IMR-90 (cell line): Measurements from ENCODE around the gene RAP1A. TPM values are rescaled to one million over a fixed set of nuclear protein-coding genes. Genes with fewer than 3 reads are reported as not detected.

ENCODE experiments used
- ATAC-seq: fragments of 200-7000 bp; cut with Tn5 transposase; 2 replicates; pipeline ENCODE4 v1.9.1; 2020; ENCODE audit warnings: low read depth, mild to moderate bottlenecking, moderate library complexity
- BruUV-seq: library from RNA; stranded (reverse); fragments of 400-500 nt; replicated peaks from 2 replicates; lab custom pipeline; 2021; lab: Mats Ljungman, UMichigan
- CTCF ChIA-PET: fragments of 300-600 bp; formaldehyde crosslinking; extraction: SDS; loops from one replicate; lab custom pipeline; 2021; ENCODE audit warnings: antibody characterized with exemption; lab: Yijun Ruan, JAX
- POLR2A ChIA-PET: fragments of 300-600 bp; sonication (Branson Sonifier 250); formaldehyde crosslinking; loops from one replicate; lab custom pipeline; 2022; ENCODE audit warnings: antibody characterized with exemption; ENCODE audit not compliant: unreplicated experiment; lab: Charles Lee
- DNase-seq: peaks from one replicate; pipeline ENCODE4 v3.0.0; 2013
- H2AFZ ChIP-seq: replicated peaks from 2 replicates; pipeline ENCODE3; 2013; ENCODE audit warnings: low read length, mild to moderate bottlenecking; ENCODE audit not compliant: poor library complexity
- H2AK5ac ChIP-seq: 2 replicates; pipeline ENCODE4 v1.6.1; 2013; ENCODE audit warnings: low read depth, low read length, inconsistent platforms
- H2AK9ac ChIP-seq: replicated peaks from 2 replicates; pipeline ENCODE3; 2013; ENCODE audit warnings: mild to moderate bottlenecking, low read depth, low read length, moderate library complexity; ENCODE audit not compliant: poor library complexity
- H2BK120ac ChIP-seq: 2 replicates; pipeline ENCODE4 v1.6.1; 2013; ENCODE audit warnings: low read depth, low read length, inconsistent platforms
- H2BK15ac ChIP-seq: 3 replicates; pipeline ENCODE4 v1.6.1; 2013; ENCODE audit warnings: low read depth, low read length, inconsistent platforms
- H2BK20ac ChIP-seq: 2 replicates; pipeline ENCODE4 v1.6.1; 2013; ENCODE audit warnings: low read depth, mild to moderate bottlenecking, inconsistent platforms, low read length, moderate library complexity
- H2BK5ac ChIP-seq: 2 replicates; pipeline ENCODE4 v1.6.1; 2013; ENCODE audit warnings: mild to moderate bottlenecking, low read depth, low read length, inconsistent platforms; ENCODE audit not compliant: poor library complexity, severe bottlenecking
- H3K14ac ChIP-seq: replicated peaks from 2 replicates; pipeline ENCODE4 v1.6.1; 2013; ENCODE audit warnings: low read depth, low read length, inconsistent platforms
- H3K18ac ChIP-seq: 2 replicates; pipeline ENCODE4 v1.6.1; 2013; ENCODE audit warnings: low read depth, low read length, control low read depth
- H3K23ac ChIP-seq: 2 replicates; pipeline ENCODE4 v1.6.1; 2013; ENCODE audit warnings: low read depth, low read length, inconsistent platforms
- H3K27ac ChIP-seq: 2 replicates; pipeline ENCODE4 v1.5.1; 2013; ENCODE audit warnings: mild to moderate bottlenecking, control low read depth, low read length; ENCODE audit not compliant: insufficient read depth
- H3K27me3 ChIP-seq: 2 replicates; pipeline ENCODE4 v1.6.1; 2013; ENCODE audit warnings: low read length; ENCODE audit not compliant: control insufficient read depth, insufficient read depth
- H3K36me3 ChIP-seq: 2 replicates; pipeline ENCODE4 v1.6.1; 2013; ENCODE audit warnings: low read length, mixed read lengths; ENCODE audit not compliant: control insufficient read depth, insufficient read depth
- H3K4ac ChIP-seq: 2 replicates; pipeline ENCODE4 v1.6.1; 2013; ENCODE audit warnings: low read depth, low read length, inconsistent platforms
- H3K4me1 ChIP-seq: 2 replicates; pipeline ENCODE4 v1.6.1; 2013; ENCODE audit warnings: low read length, mixed read lengths; ENCODE audit not compliant: control insufficient read depth, insufficient read depth
- H3K4me2 ChIP-seq: 2 replicates; pipeline ENCODE4 v1.6.1; 2013; ENCODE audit warnings: low read depth, mild to moderate bottlenecking, control low read depth, low read length, moderate library complexity
- H3K4me3 ChIP-seq: 2 replicates; pipeline ENCODE4 v1.5.1; 2013; ENCODE audit warnings: low read depth, mild to moderate bottlenecking, control low read depth, low read length, moderate library complexity; ENCODE audit not compliant: insufficient read depth
- H3K56ac ChIP-seq: 2 replicates; pipeline ENCODE4 v1.6.1; 2013; ENCODE audit warnings: low read length, inconsistent platforms; ENCODE audit not compliant: insufficient read depth; ENCODE audit errors: extremely low read depth
- H3K79me1 ChIP-seq, 2 experiments: 2 replicates each; pipeline ENCODE4 v1.6.1; 2013; ENCODE audit warnings: low read length in 2 of 2, inconsistent platforms in 1 of 2, low read depth in 1 of 2
- H3K9ac ChIP-seq: 2 replicates; pipeline ENCODE4 v1.6.1; 2013; ENCODE audit warnings: low read depth, low read length, control low read depth
- H3K9me1 ChIP-seq: 2 replicates; pipeline ENCODE4 v1.6.1; 2013; ENCODE audit warnings: low read length, inconsistent platforms; ENCODE audit not compliant: insufficient read depth
- H3K9me3 ChIP-seq: 2 replicates; pipeline ENCODE4 v1.6.1; 2013; ENCODE audit warnings: low read length; ENCODE audit not compliant: control insufficient read depth, insufficient read depth
- H4K20me1 ChIP-seq: 2 replicates; pipeline ENCODE4 v1.6.1; 2013; ENCODE audit warnings: low read length, inconsistent platforms; ENCODE audit not compliant: insufficient read depth
- H4K5ac ChIP-seq: 2 replicates; pipeline ENCODE4 v1.6.1; 2013; ENCODE audit warnings: mild to moderate bottlenecking, low read depth, low read length, control low read depth
- H4K8ac ChIP-seq, 2 experiments: 2 replicates each; pipeline ENCODE4 v1.6.1; 2013; ENCODE audit warnings: low read depth in 2 of 2, low read length in 2 of 2, control low read depth in 1 of 2, inconsistent platforms in 1 of 2
- H4K91ac ChIP-seq: 2 replicates; pipeline ENCODE4 v1.6.1; 2013; ENCODE audit warnings: low read depth, low read length, inconsistent platforms; ENCODE audit not compliant: insufficient read depth
- CEBPB ChIP-seq: IDR thresholded peaks from 2 replicates; pipeline ENCODE4 v1.6.1; 2012; ENCODE audit warnings: low read depth, low read length, improper control_type of control experiment
- CHD1 ChIP-seq: IDR thresholded peaks from 2 replicates; pipeline ENCODE4 v1.6.1; 2012; ENCODE audit warnings: low read depth, low read length, improper control_type of control experiment
- FOS ChIP-seq: fragments of 150-350 bp; IDR thresholded peaks from 2 replicates; pipeline ENCODE4 v1.6.1; 2016; ENCODE audit warnings: low read depth, low read length
- MAFK ChIP-seq: IDR thresholded peaks from 2 replicates; pipeline ENCODE4 v1.6.1; 2012; ENCODE audit warnings: low read depth, low read length, improper control_type of control experiment
- MAZ ChIP-seq: IDR thresholded peaks from 2 replicates; pipeline ENCODE4 v1.6.1; 2012; ENCODE audit warnings: low read depth, mild to moderate bottlenecking, low read length, improper control_type of control experiment, moderate library complexity, borderline replicate concordance
- NFE2L2 ChIP-seq: fragments of 150-350 bp; IDR thresholded peaks from 2 replicates; pipeline ENCODE4 v1.6.1; 2016; ENCODE audit warnings: low read depth, mild to moderate bottlenecking, low read length
- POLR2A ChIP-seq: IDR thresholded peaks from 2 replicates; pipeline ENCODE4 v1.6.1; 2012; ENCODE audit warnings: mild to moderate bottlenecking, low read depth, low read length
- RAD21 ChIP-seq: IDR thresholded peaks from 2 replicates; pipeline ENCODE4 v1.6.1; 2012; ENCODE audit warnings: low read length, improper control_type of control experiment
- RCOR1 ChIP-seq: IDR thresholded peaks from 2 replicates; pipeline ENCODE4 v1.6.1; 2012; ENCODE audit warnings: mild to moderate bottlenecking, low read length, improper control_type of control experiment; ENCODE audit not compliant: insufficient replicate concordance
- RFX5 ChIP-seq: IDR thresholded peaks from 2 replicates; pipeline ENCODE4 v1.8.0; 2012; ENCODE audit warnings: low read depth, mild to moderate bottlenecking, low read length, moderate library complexity
- SMC3 ChIP-seq: fragments of 150-350 bp; IDR thresholded peaks from 2 replicates; pipeline ENCODE4 v1.6.1; 2016; ENCODE audit warnings: low read depth, mild to moderate bottlenecking, antibody characterized with exemption, low read length, moderate library complexity
- dilution Hi-C: fragments of 300-500 bp; cut with HindIII; formaldehyde crosslinking; loops from one replicate; pipeline ENCODE4 v1.14.3; 2018; ENCODE audit warnings: low sequenced_read_pairs; ENCODE audit not compliant: unreplicated experiment
- in situ Hi-C: fragments of 300-500 bp; cut with MboI; formaldehyde crosslinking; loops from 3 replicates; pipeline ENCODE4 v1.14.3; 2019; ENCODE audit warnings: low sequenced_read_pairs, inconsistent platforms, mixed read lengths
- intact Hi-C: fragments of 100-400 bp; cut with micrococcal nuclease; formaldehyde crosslinking; loops from 2 replicates; pipeline ENCODE4 v1.10.0; 2022
- polyA plus RNA-seq, 3 experiments: library from polyadenylated mRNA; depleted of rRNA; stranded (reverse); fragments of >200 nt; gene quantifications; 2 replicates each; pipeline ENCODE4 v1.2.3, GENCODE V29; 2012; ENCODE audit warnings: low replicate concordance in 1 of 3
- total RNA-seq: library from RNA; depleted of rRNA; stranded (reverse); fragments of >200 nt; gene quantifications from 2 replicates; pipeline ENCODE4 v1.2.3, GENCODE V29; 2012
- TF ChIP-seq, protein P1 (sequence below): fragments of 150-350 bp; IDR thresholded peaks from 2 replicates; pipeline ENCODE4 v1.6.1; 2017; ENCODE audit warnings: mild to moderate bottlenecking, antibody characterized with exemption, low read length, low read depth
- TF ChIP-seq, protein P2 (sequence below): conservative IDR thresholded peaks from 2 replicates; pipeline ENCODE4 v1.5.1; 2012; ENCODE audit warnings: mild to moderate bottlenecking, low read depth, low read length, improper control_type of control experiment

Gene RAP1A
- total and polyA plus RNA-seq, 2 of the 4 experiments (the other 2 are of a cell fraction) = 18.1 to 43.6 TPM

DNA sequence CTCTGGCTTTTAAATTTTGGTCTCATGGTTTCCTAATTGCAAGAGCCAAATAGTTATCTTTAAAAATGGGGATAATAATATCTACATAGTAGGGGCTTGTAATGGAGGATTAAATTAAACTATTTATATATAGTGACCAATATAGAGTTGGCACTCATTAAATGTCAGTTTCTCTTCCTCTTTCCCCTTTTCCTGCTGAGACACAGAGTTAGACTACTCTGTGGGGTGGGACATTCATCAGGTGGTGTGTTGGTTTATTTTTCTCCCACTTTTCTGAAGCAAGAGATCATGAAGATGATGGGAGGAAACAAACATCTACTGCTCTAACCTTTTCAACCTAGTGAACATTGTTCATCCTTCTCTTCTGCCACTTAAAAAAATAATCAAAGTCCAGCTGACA is 17.3 kb upstream of the RAP1A start:
- Histone ChIP-seq H3K27ac (no peak overlapping the region), H3K4me2 (no peak overlapping the region), H2BK120ac (no peak overlapping the region), H4K8ac (no peak overlapping the region), H3K18ac (no peak overlapping the region), H3K56ac (no peak overlapping the region), H3K14ac (no peak overlapping the region), H3K9me1 (peaks cover 12% of the 10 kb centered on the region; the same call in 1 of the 2 replicates), H3K4ac (no peak overlapping the region), H3K9ac (no peak overlapping the region), H3K36me3 (no peaks in the 10 kb centered on the region), H2BK15ac (no peak overlapping the region), H2AK5ac (no peak overlapping the region), H3K23ac (no peak overlapping the region), H3K79me1 (no peaks in the 10 kb centered on the region), H2AK9ac (no peak overlapping the region), H4K20me1 (no peaks in the 10 kb centered on the region), H3K4me1 (peaks cover 18% of the 10 kb centered on the region), H3K27me3 (no peaks in the 10 kb centered on the region), H2BK20ac (no peak overlapping the region), H2AFZ (no peak overlapping the region), H3K4me3 (no peak overlapping the region), H3K9me3 (no peaks in the 10 kb centered on the region), H4K91ac (no peak overlapping the region), H2BK5ac (no peak overlapping the region), H4K5ac (no peak overlapping the region)
- BruUV-seq = no TSS peak
- dilution Hi-C loops (no loop called here), intact Hi-C loops (no loop called here), in situ Hi-C loops (no loop called here)
- ChIA-PET CTCF (interaction anchor here (0.5 kb wide), 1 partner anchor 165 kb away, joined by 4 read pairs; no protein-coding TSS in a partner anchor), POLR2A (no interaction called here)
- TF ChIP-seq, protein P1, sequence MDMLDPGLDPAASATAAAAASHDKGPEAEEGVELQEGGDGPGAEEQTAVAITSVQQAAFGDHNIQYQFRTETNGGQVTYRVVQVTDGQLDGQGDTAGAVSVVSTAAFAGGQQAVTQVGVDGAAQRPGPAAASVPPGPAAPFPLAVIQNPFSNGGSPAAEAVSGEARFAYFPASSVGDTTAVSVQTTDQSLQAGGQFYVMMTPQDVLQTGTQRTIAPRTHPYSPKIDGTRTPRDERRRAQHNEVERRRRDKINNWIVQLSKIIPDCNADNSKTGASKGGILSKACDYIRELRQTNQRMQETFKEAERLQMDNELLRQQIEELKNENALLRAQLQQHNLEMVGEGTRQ = no peak
- no peak for TF ChIP-seq SMC3
- TF ChIP-seq CHD1 = no peak
- TF ChIP-seq RCOR1 = no peak
- TF ChIP-seq CEBPB = no peak
- TF ChIP-seq MAFK = no peak
- TF ChIP-seq FOS = no peak
- no peak for TF ChIP-seq POLR2A
- no peak for TF ChIP-seq MAZ
- TF ChIP-seq RAD21 = no peak
- TF ChIP-seq, protein P2, sequence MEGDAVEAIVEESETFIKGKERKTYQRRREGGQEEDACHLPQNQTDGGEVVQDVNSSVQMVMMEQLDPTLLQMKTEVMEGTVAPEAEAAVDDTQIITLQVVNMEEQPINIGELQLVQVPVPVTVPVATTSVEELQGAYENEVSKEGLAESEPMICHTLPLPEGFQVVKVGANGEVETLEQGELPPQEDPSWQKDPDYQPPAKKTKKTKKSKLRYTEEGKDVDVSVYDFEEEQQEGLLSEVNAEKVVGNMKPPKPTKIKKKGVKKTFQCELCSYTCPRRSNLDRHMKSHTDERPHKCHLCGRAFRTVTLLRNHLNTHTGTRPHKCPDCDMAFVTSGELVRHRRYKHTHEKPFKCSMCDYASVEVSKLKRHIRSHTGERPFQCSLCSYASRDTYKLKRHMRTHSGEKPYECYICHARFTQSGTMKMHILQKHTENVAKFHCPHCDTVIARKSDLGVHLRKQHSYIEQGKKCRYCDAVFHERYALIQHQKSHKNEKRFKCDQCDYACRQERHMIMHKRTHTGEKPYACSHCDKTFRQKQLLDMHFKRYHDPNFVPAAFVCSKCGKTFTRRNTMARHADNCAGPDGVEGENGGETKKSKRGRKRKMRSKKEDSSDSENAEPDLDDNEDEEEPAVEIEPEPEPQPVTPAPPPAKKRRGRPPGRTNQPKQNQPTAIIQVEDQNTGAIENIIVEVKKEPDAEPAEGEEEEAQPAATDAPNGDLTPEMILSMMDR = no peak
- no peak for TF ChIP-seq NFE2L2
- no peak for TF ChIP-seq RFX5
- DNase-seq (no peak), ATAC-seq (no peak)
